ENCODE measurements around the gene ANKRD66.

DNA sequence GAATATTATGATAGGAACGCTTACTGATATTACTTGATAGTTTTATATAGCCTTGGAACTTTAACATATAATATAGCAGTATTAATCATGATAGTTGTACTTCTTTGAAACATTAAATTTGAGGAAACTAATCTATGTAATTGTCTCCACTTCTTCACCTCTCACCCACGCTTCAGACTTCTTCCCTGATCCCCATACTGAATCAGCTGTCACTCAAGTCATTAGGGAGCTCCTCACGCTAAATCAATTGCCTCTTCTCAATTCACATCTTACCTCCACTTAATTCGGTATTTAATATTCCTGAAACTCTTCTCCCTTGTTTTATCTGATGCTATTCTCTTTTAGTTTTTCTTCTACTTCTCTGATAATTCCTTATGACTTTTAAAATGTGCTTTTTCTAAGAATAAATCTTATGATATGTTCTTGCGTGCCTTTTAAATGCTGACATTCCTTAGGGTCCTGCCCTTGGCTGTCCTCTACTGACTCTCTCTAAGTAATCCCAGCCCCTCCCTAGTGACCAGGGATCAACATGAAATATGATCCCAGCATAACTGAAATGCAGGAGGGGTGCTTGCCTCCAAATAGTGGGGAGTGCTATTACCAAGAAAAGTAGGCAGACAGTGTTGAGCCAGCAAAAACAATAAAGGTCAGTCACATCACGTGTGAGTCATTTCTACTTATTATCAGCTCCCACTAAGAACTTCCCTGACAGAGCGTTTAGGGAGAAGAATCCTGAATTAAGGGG, 9.9 kb downstream of the ANKRD66 start:
- TF ChIP-seq CTCF (IDR thresholded peaks at IDR 0.05 in 4 of 5, conservative IDR thresholded peaks at IDR 0.05 in 1 of 5) (no peak), POLR2A (IDR thresholded peaks at IDR 0.05) (no peak)
